Measurements from ENCODE around the gene SEPTIN7. TPM values are rescaled to one million over a fixed set of nuclear protein-coding genes. Genes with fewer than 3 reads are reported as not detected.

Gene SEPTIN7
- total RNA-seq, 1 experiment from 2014 or later = 187 TPM

DNA sequence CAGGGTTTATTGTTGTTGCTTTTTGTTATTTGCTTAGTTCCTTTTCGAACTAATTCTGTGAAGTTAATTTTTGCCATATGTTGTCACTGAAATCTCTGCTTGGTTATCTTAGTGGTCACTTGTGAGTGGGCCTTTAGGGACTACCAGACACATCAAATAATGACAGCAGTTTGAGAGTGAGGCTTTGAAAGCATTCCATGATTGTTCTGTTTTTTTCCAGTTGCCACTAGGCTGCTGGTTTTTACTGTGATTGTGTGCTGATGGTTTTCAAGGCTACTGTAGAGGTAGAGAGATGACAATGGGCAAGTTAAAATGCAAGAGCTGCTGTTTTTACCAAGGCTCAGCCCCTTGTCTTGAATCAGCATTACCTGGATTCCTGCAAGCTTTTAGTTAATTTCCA is 20.0 kb downstream of the SEPTIN7 start:
- no peak for DNase-seq (ENCODE audit: unreplicated experiment)
- no peak overlapping the region for H3K4me3 Mint-ChIP-seq (ENCODE audit: unreplicated experiment)
- CTCF ChIA-PET = interaction anchor here (0.7 kb wide), 3 partner anchors 22 to 111 kb away, joined by 3 to 5 read pairs (median 3); no protein-coding TSS in a partner anchor
- H3K27ac Mint-ChIP-seq (ENCODE audit: low read depth, unreplicated experiment) = no peak overlapping the region
- H3K27me3 Mint-ChIP-seq (ENCODE audit: insufficient read depth, unreplicated experiment) = no peaks in the 10 kb centered on the region
- peaks cover 31% of the 10 kb centered on the region for H3K9me3 Mint-ChIP-seq (ENCODE audit: unreplicated experiment)
- TF ChIP-seq, protein P1, sequence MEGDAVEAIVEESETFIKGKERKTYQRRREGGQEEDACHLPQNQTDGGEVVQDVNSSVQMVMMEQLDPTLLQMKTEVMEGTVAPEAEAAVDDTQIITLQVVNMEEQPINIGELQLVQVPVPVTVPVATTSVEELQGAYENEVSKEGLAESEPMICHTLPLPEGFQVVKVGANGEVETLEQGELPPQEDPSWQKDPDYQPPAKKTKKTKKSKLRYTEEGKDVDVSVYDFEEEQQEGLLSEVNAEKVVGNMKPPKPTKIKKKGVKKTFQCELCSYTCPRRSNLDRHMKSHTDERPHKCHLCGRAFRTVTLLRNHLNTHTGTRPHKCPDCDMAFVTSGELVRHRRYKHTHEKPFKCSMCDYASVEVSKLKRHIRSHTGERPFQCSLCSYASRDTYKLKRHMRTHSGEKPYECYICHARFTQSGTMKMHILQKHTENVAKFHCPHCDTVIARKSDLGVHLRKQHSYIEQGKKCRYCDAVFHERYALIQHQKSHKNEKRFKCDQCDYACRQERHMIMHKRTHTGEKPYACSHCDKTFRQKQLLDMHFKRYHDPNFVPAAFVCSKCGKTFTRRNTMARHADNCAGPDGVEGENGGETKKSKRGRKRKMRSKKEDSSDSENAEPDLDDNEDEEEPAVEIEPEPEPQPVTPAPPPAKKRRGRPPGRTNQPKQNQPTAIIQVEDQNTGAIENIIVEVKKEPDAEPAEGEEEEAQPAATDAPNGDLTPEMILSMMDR (IDR thresholded peaks at IDR 0.05; ENCODE audit: unreplicated experiment) = no peak
- intact Hi-C loops (cut with micrococcal nuclease) = no loop called here
- BruUV-seq (replicated peaks) = no TSS peak
- POLR2A ChIA-PET = interaction anchor here (3.3 kb wide), 1 partner anchor 20 kb away, joined by 18 read pairs; the partner anchor contains the start of gene SEPTIN7
- no peaks in the 10 kb centered on the region for H3K36me3 Mint-ChIP-seq (ENCODE audit: insufficient read depth, unreplicated experiment)
- peaks cover 31% of the 10 kb centered on the region for H3K4me1 Mint-ChIP-seq (ENCODE audit: insufficient read depth, unreplicated experiment)

DNA sequence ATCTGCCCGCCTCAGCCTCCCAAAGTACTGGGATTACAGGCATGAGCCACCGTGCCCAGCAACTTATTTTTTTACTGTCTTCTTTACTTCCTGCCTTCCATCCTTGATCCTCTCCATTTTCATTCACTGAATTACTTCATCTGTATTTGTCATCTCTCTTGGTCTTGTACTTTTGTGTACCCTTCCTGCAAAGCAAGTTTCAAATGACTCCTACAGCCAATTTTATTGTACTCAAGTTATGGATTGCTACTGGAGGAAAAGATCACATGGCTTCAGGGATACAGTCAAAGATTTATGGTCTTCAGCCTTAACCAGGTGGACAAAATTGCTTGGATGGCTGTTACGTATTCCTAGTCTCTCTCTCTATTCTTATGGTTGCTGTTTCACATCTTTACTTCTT is 22.6 kb downstream of the SEPTIN7 start:
- CTCF ChIA-PET = no interaction called here
- no TSS peak for BruUV-seq (replicated peaks)
- intact Hi-C loops (cut with micrococcal nuclease) = no loop called here
- H3K27me3 Mint-ChIP-seq (ENCODE audit: insufficient read depth, unreplicated experiment) = no peaks in the 10 kb centered on the region
- H3K36me3 Mint-ChIP-seq (ENCODE audit: insufficient read depth, unreplicated experiment) = no peaks in the 10 kb centered on the region
- TF ChIP-seq, protein P1 (IDR thresholded peaks at IDR 0.05; ENCODE audit: unreplicated experiment) = no peak
- peaks cover 22% of the 10 kb centered on the region for H3K4me1 Mint-ChIP-seq (ENCODE audit: insufficient read depth, unreplicated experiment)
- POLR2A ChIA-PET = interaction anchor here (2.5 kb wide), 1 partner anchor 23 kb away, joined by 11 read pairs; the partner anchor contains the start of gene SEPTIN7
- DNase-seq (ENCODE audit: unreplicated experiment) = no peak
- H3K27ac Mint-ChIP-seq (ENCODE audit: low read depth, unreplicated experiment) = no peak overlapping the region
- H3K9me3 Mint-ChIP-seq (ENCODE audit: unreplicated experiment) = peaks cover 25% of the 10 kb centered on the region
- no peak overlapping the region for H3K4me3 Mint-ChIP-seq (ENCODE audit: unreplicated experiment)

DNA sequence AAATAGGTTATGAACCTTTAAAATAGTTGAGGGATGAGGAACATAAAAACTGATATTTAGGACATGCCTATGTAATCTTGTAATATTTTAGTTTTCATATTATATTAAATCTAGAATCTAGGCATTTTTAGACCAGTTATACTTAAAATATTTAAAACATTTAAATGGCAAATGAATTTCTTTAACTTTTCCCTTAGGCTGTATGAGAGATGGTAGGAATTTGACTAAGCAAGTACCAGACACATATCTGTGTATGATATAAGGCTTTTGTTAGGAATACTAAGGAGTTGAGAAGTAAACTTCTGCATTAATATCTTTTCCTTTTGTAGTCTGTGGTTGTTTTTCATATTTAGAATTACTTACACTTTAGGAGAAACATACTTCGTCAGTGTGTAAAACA is 25.1 kb downstream of the SEPTIN7 start:
- DNase-seq (ENCODE audit: unreplicated experiment) = no peak
- Mint-ChIP-seq H3K4me3 (ENCODE audit: unreplicated experiment) (no peak overlapping the region), H3K27ac (ENCODE audit: low read depth, unreplicated experiment) (no peak overlapping the region), H3K36me3 (ENCODE audit: insufficient read depth, unreplicated experiment) (peaks cover 8% of the 10 kb centered on the region), H3K4me1 (ENCODE audit: insufficient read depth, unreplicated experiment) (peaks cover 21% of the 10 kb centered on the region), H3K9me3 (ENCODE audit: unreplicated experiment) (peaks cover 8% of the 10 kb centered on the region), H3K27me3 (ENCODE audit: insufficient read depth, unreplicated experiment) (no peaks in the 10 kb centered on the region)
- no TSS peak for BruUV-seq (replicated peaks)
- TF ChIP-seq, protein P1 (IDR thresholded peaks at IDR 0.05; ENCODE audit: unreplicated experiment) = no peak
- POLR2A ChIA-PET = interaction anchor here (0.7 to 2.5 kb wide), 5 partner anchors 22 to 57 kb away, joined by 3 to 11 read pairs (median 3); partner anchors contain the start of gene SEPTIN7
- CTCF ChIA-PET = interaction anchor here (0.7 to 1.1 kb wide), 2 partner anchors 40 to 288 kb away, joined by 3 read pairs; no protein-coding TSS in a partner anchor
- intact Hi-C loops (cut with micrococcal nuclease) = no loop called here

DNA sequence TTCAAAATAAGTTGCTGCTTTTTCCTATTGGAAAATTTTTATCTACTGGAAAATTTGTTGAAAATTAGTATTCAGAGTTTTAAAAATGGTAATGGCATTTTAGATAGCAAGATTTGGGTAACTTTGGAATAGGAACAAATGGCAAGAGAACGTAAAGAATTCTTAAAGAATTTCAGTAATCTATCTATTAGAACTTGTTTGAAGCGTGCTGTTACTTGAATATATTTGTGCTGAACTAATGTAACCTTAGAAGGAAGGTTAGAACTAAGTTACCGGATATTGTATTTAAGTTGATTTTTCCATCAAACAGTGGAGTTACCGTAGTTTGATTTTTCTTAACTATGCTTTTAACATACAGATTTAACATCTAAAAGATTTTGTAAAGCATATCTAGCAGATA is 25.9 kb downstream of the SEPTIN7 start:
- ChIA-PET POLR2A (interaction anchor here (0.8 to 1.3 kb wide), 3 partner anchors 21 to 26 kb away, joined by 3 to 4 read pairs (median 3); partner anchors contain the start of gene SEPTIN7), CTCF (no interaction called here)
- H3K9me3 Mint-ChIP-seq (ENCODE audit: unreplicated experiment) = peaks cover 8% of the 10 kb centered on the region
- BruUV-seq (replicated peaks) = no TSS peak
- intact Hi-C loops (cut with micrococcal nuclease) = no loop called here
- H3K4me1 Mint-ChIP-seq (ENCODE audit: insufficient read depth, unreplicated experiment) = peaks cover 27% of the 10 kb centered on the region
- no peak overlapping the region for H3K27ac Mint-ChIP-seq (ENCODE audit: low read depth, unreplicated experiment)
- no peaks in the 10 kb centered on the region for H3K27me3 Mint-ChIP-seq (ENCODE audit: insufficient read depth, unreplicated experiment)
- peaks cover 8% of the 10 kb centered on the region for H3K36me3 Mint-ChIP-seq (ENCODE audit: insufficient read depth, unreplicated experiment)
- no peak overlapping the region for H3K4me3 Mint-ChIP-seq (ENCODE audit: unreplicated experiment)
- TF ChIP-seq, protein P1 (IDR thresholded peaks at IDR 0.05; ENCODE audit: unreplicated experiment) = no peak
- no peak for DNase-seq (ENCODE audit: unreplicated experiment)

Measured in MCF 10A (cell line).